A549 (cell line): Measurements from ENCODE around the gene ZNF672.

Experiments used
- CEBPB ChIP-seq, 2 experiments: fragments of >200 bp in 1 of 2; sonication (Bioruptor Twin) in 1 of 2; formaldehyde crosslinking in 1 of 2; IDR thresholded peaks; 2 replicates each; pipeline ENCODE4 v1.6.1; 2012 to 2016
- CTCF ChIP-seq: fragments of >200 bp; sonication (Bioruptor Twin); formaldehyde crosslinking; IDR thresholded peaks from 3 replicates; pipeline ENCODE4 v1.5.1; 2016
- E2F6 ChIP-seq: IDR thresholded peaks from 2 replicates; pipeline ENCODE4 v1.6.1; 2012; ENCODE audit warnings: low read depth, borderline replicate concordance
- EP300 ChIP-seq, 2 experiments: fragments of >200 bp; sonication (Bioruptor Twin); formaldehyde crosslinking; IDR thresholded peaks; 2 replicates in 1 of 2; 3 replicates in 1 of 2; pipeline ENCODE4 v1.6.1; 2016 to 2017
- ESRRA ChIP-seq: fragments of 150-350 bp; IDR thresholded peaks from 2 replicates; pipeline ENCODE4 v1.6.1; 2014; ENCODE audit warnings: mild to moderate bottlenecking, low read length, borderline replicate concordance
- JUNB ChIP-seq: fragments of >200 bp; sonication (Bioruptor Twin); formaldehyde crosslinking; IDR thresholded peaks from 2 replicates; pipeline ENCODE4 v1.6.1; 2016
- KDM1A ChIP-seq: fragments of 200-600 bp; sonication (generic); IDR thresholded peaks from 2 replicates; pipeline ENCODE4 v1.6.1; 2016; ENCODE audit warnings: low read depth, mild to moderate bottlenecking
- MAX ChIP-seq: IDR thresholded peaks from 2 replicates; pipeline ENCODE4 v1.6.1; 2012
- NR3C1 ChIP-seq: fragments of >200 bp; sonication (Bioruptor Twin); formaldehyde crosslinking; IDR thresholded peaks from 3 replicates; pipeline ENCODE4 v1.6.1; 2017
- POLR2A ChIP-seq: IDR thresholded peaks from 2 replicates; pipeline ENCODE4 v1.6.1; 2012; ENCODE audit warnings: mild to moderate bottlenecking, low read length
- RCOR1 ChIP-seq: fragments of 150-350 bp; IDR thresholded peaks from 2 replicates; pipeline ENCODE4 v1.6.1; 2014; ENCODE audit warnings: antibody characterized with exemption, low read length, low read depth
- ZNF302 ChIP-seq: fragments of 250-450 bp; sonication (Bioruptor Pico); IDR thresholded peaks from 2 replicates; pipeline ENCODE4 v1.9.0; 2021; ENCODE audit warnings: inconsistent platforms, mild to moderate bottlenecking, moderate library complexity

- TF ChIP-seq CTCF = no peak
- no peak for TF ChIP-seq CEBPB (IDR thresholded peaks at IDR 0.05)
- TF ChIP-seq ESRRA = no peak
- TF ChIP-seq KDM1A = no peak
- no peak for TF ChIP-seq RCOR1
- TF ChIP-seq NR3C1 = no peak
- no peak for TF ChIP-seq POLR2A
- TF ChIP-seq E2F6 = no peak
- TF ChIP-seq ZNF302 (CRISPR knock-in tag) = no peak
- no peak for TF ChIP-seq JUNB
- no peak for TF ChIP-seq MAX
- no peak for TF ChIP-seq EP300 (IDR thresholded peaks at IDR 0.05)
These were observed 37.6 kb upstream of the ZNF672 start for GRCh38 chr1:248800459-248800858.
